ENCODE data around the gene GLOD5. TPM values are rescaled to one million over a fixed set of nuclear protein-coding genes. Genes with fewer than 3 reads are reported as not detected.

GLOD5 gene
- total and polyA plus RNA-seq, 2 of the 4 experiments (the other 2 are of a cell fraction) = not detected

DNA sequence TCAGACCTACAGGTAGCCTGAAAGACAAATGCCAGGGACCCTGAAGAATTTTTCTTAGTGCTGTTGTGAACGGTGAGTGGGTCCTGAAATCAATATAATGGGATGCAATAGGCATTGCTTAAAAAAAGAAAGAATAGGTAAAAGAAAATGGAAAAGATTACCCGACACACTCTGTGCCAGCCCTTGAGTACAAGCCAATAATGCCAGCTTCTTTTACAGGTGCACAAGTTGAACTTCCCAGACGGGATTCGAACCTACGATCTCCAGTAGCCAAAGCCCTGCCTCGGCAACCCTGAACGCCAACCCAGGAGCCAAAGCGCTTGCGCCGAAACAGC is 24.7 kb upstream of the GLOD5 start:
- Histone ChIP-seq H3K36me3 (ENCODE audit: control insufficient read depth, insufficient read depth, low read length) (no peaks in the 10 kb centered on the region), H4K8ac (ENCODE audit: low read depth in 2 of 2, low read length in 2 of 2) (peak overlapping the region; percentile 59 to 83), H3K27me3 (ENCODE audit: control insufficient read depth, insufficient read depth, low read length) (no peaks in the 10 kb centered on the region; the same call in 1 of the 2 replicates), H4K5ac (ENCODE audit: low read depth, low read length) (peak overlapping the region; percentile 75), H2BK15ac (ENCODE audit: low read depth, low read length) (no peak overlapping the region), H3K27ac (ENCODE audit: insufficient read depth, low read length) (no peak overlapping the region), H3K9me3 (ENCODE audit: control insufficient read depth, insufficient read depth, low read length) (no peaks in the 10 kb centered on the region), H3K56ac (ENCODE audit: extremely low read depth, insufficient read depth, low read length) (no peak overlapping the region), H4K91ac (ENCODE audit: insufficient read depth, low read depth, low read length) (no peak overlapping the region), H3K4me2 (ENCODE audit: low read depth, low read length) (peak overlapping the region; percentile 42), H4K20me1 (ENCODE audit: insufficient read depth, low read length) (no peaks in the 10 kb centered on the region), H2AK9ac (replicated peaks; ENCODE audit: low read depth, low read length, poor library complexity) (no peak overlapping the region), H3K4me3 (ENCODE audit: insufficient read depth, low read depth, low read length) (peak overlapping the region; percentile 4; the same call in 1 of the 2 replicates), H3K79me1 (ENCODE audit: low read depth in 1 of 2, low read length in 2 of 2) (no peaks in the 10 kb centered on the region), H2BK5ac (ENCODE audit: low read depth, low read length, poor library complexity, severe bottlenecking) (no peak overlapping the region), H3K14ac (replicated peaks; ENCODE audit: low read depth, low read length) (no peak overlapping the region), H3K9me1 (ENCODE audit: insufficient read depth, low read length) (0 out of 2 replicates have a peak, but pooled peaks cover 3% of the 10 kb centered on the region), H2AK5ac (ENCODE audit: low read depth, low read length) (no peak overlapping the region), H3K18ac (ENCODE audit: low read depth, low read length) (no peak overlapping the region), H2BK120ac (ENCODE audit: low read depth, low read length) (no peak overlapping the region), H3K4me1 (ENCODE audit: control insufficient read depth, insufficient read depth, low read length) (no peaks in the 10 kb centered on the region), H3K23ac (ENCODE audit: low read depth, low read length) (no peak overlapping the region), H2BK20ac (ENCODE audit: low read depth, low read length) (no peak overlapping the region), H2AFZ (replicated peaks; ENCODE audit: low read length, poor library complexity) (peak overlapping the region; percentile 65), H3K4ac (ENCODE audit: low read depth, low read length) (no peak overlapping the region), H3K9ac (ENCODE audit: low read depth, low read length) (no peak overlapping the region)
- WGBS, 2 experiments (ENCODE audit: extremely low coverage in 2 of 2, insufficient read length in 1 of 2) = 45% methylated on average over 6 of the region's 10 CpGs; no CpG with 5 or more reads in 1 of the 2 experiments
- TF ChIP-seq POLR2A (IDR thresholded peaks at IDR 0.05; ENCODE audit: low read depth, low read length) (no peak), RAD21 (IDR thresholded peaks at IDR 0.05; ENCODE audit: low read length) (no peak), MXI1 (IDR thresholded peaks at IDR 0.05; ENCODE audit: borderline replicate concordance, low read depth, low read length) (no peak), BHLHE40 (IDR thresholded peaks at IDR 0.05; ENCODE audit: low read depth, low read length) (no peak), NFE2L2 (IDR thresholded peaks at IDR 0.05; ENCODE audit: low read depth, low read length) (no peak)
- TF ChIP-seq, protein P1, sequence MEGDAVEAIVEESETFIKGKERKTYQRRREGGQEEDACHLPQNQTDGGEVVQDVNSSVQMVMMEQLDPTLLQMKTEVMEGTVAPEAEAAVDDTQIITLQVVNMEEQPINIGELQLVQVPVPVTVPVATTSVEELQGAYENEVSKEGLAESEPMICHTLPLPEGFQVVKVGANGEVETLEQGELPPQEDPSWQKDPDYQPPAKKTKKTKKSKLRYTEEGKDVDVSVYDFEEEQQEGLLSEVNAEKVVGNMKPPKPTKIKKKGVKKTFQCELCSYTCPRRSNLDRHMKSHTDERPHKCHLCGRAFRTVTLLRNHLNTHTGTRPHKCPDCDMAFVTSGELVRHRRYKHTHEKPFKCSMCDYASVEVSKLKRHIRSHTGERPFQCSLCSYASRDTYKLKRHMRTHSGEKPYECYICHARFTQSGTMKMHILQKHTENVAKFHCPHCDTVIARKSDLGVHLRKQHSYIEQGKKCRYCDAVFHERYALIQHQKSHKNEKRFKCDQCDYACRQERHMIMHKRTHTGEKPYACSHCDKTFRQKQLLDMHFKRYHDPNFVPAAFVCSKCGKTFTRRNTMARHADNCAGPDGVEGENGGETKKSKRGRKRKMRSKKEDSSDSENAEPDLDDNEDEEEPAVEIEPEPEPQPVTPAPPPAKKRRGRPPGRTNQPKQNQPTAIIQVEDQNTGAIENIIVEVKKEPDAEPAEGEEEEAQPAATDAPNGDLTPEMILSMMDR (conservative IDR thresholded peaks at IDR 0.05; ENCODE audit: low read depth, low read length) = no peak
- POLR2A ChIA-PET (ENCODE audit: unreplicated experiment) = no interaction called here
- in situ Hi-C loops (cut with MboI; ENCODE audit: low sequenced_read_pairs) = no loop called here
- dilution Hi-C loops (cut with HindIII; ENCODE audit: low sequenced_read_pairs, unreplicated experiment) = no loop called here
- no peak for DNase-seq
- no TSS peak for BruUV-seq (replicated peaks)
- intact Hi-C loops (cut with micrococcal nuclease) = loop anchor here (1.0 kb wide), 1 partner anchor 64 kb away; no protein-coding TSS in a partner anchor
- CTCF ChIA-PET = no interaction called here
- no peak for ATAC-seq (ENCODE audit: low read depth)
